Hematopoietic multipotent progenitor cell treated with erythropoietin and hydrocortisone succinate and interleukin-3 and kit ligand, for 15 days (in vitro differentiated cells): Measurements from ENCODE around the gene CACHD1.

ENCODE experiments used
- DNase-seq: peaks from one replicate; pipeline ENCODE4 v3.0.0-alpha.2; 2015; ENCODE audit warnings: low spot score

The CACHD1 gene

GRCh38 chr1:64523413-64524337, 53.7 kb downstream of the CACHD1 start:
- DNase-seq: no peak

GRCh38 chr1:64524614-64525013, 54.7 kb downstream of the CACHD1 start:
- DNase-seq: no peak

- no peak for DNase-seq
Observed at GRCh38 chr1:64525116-64525686, 55.3 kb downstream of the CACHD1 start.

DNA sequence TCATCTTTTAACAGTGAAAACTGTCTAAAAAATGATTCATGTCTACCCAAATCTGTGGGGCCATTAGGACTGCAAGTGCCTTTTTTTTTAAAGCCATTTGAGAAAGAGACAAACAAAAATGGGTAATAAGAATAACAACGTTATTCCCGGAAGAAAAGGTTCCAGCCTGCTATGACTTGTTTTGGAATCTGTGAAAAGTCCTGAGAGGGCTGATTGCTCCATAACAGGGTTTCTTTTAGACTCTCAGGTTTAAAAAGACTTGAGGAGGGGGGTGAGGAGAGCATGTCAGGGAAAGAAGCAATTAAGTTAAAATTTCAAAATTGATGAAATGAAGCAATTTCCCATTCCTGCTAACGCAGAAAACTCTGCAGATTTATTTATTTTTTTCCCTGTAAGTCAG, 56.4 kb downstream of the CACHD1 start:
- DNase-seq: no peak

DNA sequence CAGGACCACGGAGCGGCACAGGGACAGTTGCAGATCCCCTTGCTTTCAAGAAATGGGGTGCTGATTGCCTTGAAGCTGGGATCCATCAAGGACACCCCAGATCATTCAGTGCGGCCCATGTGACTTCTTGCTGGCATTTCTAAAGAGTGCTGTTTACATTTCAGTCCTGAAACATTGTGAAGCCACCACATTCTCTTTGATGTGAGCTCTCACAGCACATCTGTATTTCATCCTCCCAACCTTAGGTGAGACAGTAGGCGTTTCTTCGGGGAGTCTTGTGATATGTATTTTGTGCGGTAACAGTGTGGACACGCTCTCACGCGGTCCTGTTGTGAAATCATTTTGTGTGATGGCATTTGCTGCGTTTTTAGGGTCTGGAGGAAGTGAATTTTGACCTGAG, 57.2 kb downstream of the CACHD1 start:
- DNase-seq: no peak

- no peak for DNase-seq
Observed at GRCh38 chr1:64527786-64528185, 57.9 kb downstream of the CACHD1 start.

GRCh38 chr1:64530969-64531692, 61.2 kb downstream of the CACHD1 start:
- DNase-seq: no peak

GRCh38 chr1:64532646-64533045, 62.7 kb downstream of the CACHD1 start:
- DNase-seq: no peak

DNA sequence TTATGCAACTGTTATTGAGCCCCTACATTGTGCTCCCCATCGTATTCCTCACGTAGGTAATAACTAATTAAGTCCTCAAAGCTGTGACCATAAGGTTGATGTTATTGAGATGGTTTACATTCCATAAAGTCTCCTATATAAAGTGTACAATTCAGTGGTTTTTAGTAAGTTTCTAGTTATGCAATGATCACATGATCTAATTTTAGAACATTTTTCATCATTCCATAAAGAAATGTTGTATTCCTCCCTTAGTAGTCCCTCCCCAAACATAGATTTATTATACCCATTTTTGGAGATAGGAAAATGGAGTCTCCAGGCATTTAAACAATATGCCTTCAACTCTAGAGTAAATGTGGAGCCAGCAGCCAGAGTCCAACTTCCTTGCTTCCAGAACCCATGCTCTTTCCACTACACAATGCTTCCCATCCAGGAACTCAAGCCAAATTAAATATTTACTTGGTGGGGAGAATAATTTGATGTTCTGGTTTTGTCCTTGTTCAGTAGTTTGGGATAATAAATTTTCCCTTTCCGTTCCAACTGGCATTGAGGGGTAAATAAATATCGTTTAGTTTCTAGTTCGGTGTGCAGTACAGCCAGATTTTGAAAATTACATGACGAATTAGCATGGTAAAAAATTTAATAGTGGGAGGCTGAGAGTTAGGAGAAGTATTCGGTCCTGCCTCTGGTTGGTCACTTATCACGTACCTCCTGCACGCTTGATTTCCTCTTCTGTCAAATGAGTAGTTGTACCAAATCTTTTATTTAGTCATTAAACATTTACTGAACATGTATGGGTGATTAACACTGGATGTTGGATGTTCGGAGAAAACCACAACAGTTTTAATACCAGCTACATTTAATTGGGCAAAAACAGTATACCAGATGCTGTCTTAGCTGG, 66.3 kb downstream of the CACHD1 start:
- DNase-seq: no peak

DNA sequence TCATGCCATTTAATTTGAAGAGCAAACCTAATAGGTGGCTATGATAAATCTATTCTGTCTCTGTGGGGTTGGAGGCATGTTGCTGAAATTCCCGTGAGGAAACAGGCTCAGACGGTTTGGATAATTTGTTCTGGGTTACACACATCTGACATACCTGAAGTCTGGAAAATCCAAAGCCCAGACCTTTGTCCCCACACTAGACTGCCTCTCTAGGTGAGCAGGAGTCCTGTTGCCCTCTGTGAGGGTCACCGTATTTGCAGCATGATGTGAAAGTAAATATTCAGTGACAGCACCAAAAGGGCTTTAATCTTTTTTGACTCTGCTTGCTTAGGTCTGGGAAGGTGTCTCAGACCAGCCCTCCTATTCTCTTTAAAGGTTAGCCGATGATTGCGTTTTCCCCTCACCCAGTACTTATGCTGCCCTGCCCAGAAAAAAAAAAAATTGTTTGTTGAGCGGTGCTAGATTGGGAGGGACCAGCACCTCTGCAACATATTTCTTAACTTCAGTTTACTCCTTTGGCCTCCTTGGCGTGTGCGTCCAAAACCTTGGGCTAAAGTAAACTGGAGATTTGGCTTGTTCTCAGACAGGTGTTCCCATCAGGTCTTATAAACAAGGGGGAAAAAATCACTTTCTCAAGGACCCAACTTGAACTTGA, 67.0 kb downstream of the CACHD1 start:
- DNase-seq: no peak

DNA sequence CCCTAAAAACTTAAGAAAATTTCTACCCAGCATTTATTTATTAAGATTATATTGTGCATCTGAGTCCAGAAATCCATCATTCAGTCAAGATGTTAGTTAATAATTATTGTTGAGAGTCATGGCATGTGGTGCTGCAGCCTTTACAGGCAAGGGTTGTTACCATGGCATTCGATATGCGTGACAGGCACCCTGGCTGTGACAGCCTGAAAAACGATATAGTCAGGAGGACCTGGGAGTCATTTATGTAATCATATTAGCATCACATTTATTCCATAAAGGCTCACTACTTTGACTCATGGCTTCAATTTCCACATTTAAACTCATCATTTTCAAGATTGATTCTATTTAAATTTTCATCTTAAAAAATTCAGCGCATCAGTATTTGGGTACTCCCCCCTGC, 68.0 kb downstream of the CACHD1 start:
- no peak for DNase-seq

DNA sequence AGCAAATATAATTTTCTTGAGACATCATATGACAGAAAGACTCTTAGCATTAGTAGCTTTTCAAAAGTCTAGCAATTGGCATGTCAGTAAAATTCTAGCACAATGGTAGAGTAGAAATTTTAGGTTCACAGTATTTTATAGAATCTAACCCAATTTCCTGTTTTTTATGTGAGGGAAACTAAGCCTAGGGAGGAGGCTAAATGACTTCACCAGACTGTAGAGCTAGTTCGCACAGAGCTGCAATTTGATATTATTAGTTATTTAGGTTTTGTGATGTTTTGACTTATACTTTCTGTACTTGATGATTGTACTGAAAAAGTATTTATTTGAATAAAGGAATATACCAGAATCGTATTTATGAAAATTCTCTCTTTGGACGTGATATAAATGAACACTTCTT, 68.5 kb downstream of the CACHD1 start:
- DNase-seq: no peak

DNA sequence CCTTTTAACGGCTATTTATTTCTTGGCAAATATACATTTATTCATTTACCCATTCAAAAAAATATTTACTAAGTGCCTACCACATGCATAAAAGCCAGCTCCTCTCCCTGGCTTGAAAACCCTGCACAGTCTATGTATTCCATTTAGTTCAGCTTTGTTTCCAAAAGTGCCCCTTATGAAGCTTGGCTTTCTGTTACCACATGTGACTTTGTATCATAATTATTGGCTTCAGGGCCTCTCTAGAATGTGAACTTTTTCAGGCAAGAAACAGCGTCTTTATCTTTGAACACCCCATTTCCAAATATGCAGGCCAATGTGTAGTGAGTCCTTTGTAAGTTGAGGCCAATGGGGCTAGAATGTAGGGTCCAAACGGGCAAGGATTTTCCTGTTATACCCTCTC, 69.4 kb downstream of the CACHD1 start:
- no peak for DNase-seq

- no peak for DNase-seq
Observed at GRCh38 chr1:64539781-64540218, 69.9 kb downstream of the CACHD1 start.

DNA sequence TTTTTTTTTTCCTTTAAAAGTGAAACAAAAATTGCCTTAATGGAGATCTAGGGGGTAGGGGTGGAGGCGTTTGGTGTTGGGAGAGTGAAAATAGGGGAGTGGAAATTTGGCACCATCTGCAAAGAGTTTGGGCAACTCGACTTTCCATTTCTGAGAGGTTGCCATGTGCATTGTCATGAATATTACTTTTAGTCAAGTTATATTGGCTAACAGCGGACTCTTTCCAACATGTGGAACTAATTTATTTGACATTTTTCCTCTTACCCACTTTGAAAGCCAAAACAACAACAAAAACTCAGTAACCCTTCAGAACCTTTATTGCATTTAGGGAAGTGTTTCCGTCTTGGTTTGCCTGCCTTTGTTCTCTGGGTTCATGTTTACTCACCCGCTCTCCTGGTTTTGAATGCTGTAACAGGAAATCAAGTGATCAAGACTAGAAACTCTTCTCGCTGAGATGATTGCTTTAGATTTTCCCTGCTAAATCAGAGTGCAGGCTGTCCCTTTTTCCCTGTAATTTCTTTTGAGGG, 70.4 kb downstream of the CACHD1 start:
- DNase-seq: no peak

DNA sequence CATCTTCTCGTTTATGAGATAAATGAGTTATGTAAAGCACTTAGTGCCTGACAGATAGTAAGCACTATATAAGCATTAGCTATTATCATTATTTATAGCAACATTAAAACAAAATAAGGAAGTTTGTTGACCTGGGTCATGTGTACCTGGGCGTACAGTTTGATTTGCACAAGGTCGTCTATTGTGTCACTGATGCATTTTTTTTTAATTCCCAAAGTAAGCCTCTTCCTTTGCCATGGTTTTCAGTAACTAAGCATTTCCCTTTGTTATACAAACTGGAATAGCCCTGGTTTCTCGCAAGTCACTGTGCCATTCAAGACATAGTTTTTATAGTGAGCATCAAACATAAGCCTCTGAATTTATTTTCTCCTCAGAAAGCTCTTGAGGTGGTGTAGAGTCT, 72.2 kb downstream of the CACHD1 start:
- DNase-seq: no peak

- DNase-seq: no peak
Observed at GRCh38 chr1:64543831-64544230, 73.9 kb downstream of the CACHD1 start.

GRCh38 chr1:64545118-64545843, 75.4 kb downstream of the CACHD1 start:
- DNase-seq: no peak

DNA sequence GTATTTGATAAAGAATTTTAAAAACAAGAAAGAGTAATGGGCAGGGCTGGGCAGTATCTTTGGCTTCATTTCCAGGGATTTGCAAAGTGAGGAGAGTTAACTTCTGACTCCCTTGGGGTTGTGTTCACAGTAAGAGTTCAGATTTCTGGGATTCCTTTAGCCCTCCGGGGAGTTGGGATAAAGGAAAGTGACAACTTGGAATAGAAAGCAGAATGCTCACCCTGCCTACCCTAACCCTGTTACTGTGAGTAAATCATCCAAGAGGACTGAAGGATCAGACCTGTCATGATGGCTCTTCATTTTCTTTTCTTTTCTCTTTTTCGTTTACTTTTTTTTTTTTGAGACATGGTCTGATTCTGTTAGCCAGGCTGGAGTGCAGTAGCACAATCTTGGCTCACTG, 76.1 kb downstream of the CACHD1 start:
- no peak for DNase-seq

- DNase-seq: no peak
Observed at GRCh38 chr1:64549464-64550239, 79.7 kb downstream of the CACHD1 start.
